GM19372 (cell line): Measurements from ENCODE around the gene PRKAG2.

Experiments used
- ATAC-seq: cut with Tn5 transposase; IDR thresholded peaks from one replicate; pipeline ENCODE4 v1.9.1; 2021; ENCODE audit warnings: mild to moderate bottlenecking, low read depth, moderate library complexity; ENCODE audit not compliant: unreplicated experiment

PRKAG2 gene

DNA sequence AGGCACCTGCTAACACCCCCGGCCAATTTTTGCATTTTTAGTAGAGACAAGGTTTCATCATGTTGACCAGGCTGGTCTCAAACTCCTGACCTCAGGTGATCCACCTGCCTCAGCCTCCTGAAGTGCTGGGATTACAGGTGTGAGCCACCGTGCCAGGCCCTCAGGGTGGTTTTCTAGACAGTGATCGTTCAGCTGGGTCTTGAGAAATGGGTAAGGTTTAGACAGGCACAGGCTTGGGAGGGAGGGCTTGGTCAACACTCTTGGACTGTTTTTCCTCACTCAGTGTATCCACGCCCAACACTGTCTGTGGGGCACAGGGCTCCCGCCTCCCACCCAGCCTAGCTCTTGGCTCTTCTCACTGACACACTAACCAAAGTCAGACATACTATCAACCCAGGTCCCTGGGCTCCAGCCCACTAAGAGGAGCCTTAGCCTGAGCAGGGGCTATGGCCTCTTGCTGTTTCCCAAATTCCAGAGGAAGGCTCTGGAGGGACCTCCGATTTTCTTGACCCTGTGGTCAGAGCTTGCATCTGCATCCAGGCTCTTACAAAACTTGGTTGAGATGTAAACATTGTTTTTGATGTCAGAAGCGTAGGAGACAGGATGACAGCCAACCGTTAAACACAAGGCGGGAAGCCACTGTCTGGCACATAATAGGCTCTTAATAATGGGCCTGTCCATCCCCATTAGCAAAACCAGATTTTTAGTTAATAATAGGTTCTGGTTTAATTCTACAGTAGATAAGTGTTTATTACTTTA lies 143.9 kb downstream of the PRKAG2 start:
- ATAC-seq, result no peak

GRCh38 chr7:151732292-151732691 lies 144.6 kb downstream of the PRKAG2 start:
- ATAC-seq, result no peak

DNA sequence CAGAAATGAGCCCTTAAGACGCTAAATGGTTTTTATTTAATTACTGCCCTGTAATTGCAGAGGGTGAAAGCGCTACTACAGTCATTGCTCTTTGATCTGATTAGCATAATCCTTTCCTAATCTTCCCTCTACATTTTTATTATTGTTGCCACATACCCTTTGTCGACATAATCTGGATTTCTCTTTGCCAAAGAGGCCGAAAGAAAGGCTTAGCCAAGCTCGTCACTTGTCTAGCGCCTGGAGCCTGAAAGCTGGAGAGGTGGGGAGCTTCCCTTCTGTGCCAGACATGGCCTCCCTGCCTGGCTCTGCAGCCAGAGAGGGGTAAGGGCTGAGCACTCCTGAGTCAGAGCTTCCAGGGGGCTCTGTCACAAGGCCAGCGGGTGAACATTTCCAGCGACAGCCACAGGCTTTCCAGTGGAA lies 145.9 kb downstream of the PRKAG2 start:
- no peak for ATAC-seq

DNA sequence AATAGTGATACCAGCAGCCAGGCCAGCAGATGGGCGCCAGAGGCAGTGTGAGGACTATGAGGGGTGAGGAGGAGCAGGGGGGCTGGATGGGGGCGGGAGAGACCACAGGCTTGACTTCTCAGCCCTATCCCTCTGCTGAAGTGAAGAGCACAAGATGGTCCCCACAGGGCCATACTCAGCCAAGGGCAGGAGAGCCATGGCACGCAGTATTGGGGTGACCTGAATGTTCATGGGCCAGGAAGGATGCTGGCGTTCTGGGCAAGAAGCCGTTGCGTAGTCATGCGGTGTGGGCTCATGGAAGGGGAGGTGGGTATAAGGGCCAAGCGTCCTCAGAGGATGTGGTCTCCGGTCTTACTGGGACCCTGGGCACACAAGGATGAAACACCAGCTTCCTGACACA lies 146.3 kb downstream of the PRKAG2 start:
- ATAC-seq, result no peak

- ATAC-seq, result no peak
These were observed 147.4 kb downstream of the PRKAG2 start for GRCh38 chr7:151729521-151729921.

GRCh38 chr7:151728746-151729145 lies 148.2 kb downstream of the PRKAG2 start:
- ATAC-seq, result no peak

- no peak for ATAC-seq
These were observed 148.6 kb downstream of the PRKAG2 start for GRCh38 chr7:151728286-151728660.

DNA sequence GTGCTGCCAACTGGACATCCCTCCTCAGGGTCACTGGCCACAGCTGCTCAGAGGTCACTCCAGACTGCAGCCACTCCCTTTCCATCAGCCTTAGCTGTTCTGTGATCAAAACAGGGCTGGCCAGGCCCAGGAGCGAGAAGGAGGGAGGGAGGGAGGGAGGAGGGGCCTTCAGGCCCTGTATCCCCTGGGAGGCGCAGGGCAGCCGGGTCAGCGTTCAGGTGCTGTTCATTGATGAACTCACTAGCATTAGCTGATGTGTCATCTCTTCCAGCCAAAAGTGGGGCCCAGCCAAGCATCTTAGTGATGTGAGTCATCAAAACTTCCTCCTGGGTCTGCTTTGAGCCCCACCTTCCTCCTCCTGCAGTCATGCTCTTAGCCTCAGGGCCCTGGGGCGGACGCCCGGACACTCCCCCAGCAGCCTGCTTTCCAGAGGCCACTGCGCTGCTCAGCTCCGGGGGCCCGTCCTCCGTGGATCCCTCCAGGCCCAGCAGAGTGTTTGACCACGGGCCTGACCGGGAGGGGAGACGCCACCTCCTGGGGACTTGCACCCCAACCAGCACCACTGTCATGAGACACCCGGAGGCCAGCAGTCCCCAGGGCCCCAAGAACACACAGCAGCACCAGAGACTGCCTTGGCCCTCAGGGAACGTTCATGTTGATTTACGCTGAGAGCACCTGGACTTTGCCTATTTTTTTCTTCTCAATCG lies 149.2 kb downstream of the PRKAG2 start:
- no peak for ATAC-seq

DNA sequence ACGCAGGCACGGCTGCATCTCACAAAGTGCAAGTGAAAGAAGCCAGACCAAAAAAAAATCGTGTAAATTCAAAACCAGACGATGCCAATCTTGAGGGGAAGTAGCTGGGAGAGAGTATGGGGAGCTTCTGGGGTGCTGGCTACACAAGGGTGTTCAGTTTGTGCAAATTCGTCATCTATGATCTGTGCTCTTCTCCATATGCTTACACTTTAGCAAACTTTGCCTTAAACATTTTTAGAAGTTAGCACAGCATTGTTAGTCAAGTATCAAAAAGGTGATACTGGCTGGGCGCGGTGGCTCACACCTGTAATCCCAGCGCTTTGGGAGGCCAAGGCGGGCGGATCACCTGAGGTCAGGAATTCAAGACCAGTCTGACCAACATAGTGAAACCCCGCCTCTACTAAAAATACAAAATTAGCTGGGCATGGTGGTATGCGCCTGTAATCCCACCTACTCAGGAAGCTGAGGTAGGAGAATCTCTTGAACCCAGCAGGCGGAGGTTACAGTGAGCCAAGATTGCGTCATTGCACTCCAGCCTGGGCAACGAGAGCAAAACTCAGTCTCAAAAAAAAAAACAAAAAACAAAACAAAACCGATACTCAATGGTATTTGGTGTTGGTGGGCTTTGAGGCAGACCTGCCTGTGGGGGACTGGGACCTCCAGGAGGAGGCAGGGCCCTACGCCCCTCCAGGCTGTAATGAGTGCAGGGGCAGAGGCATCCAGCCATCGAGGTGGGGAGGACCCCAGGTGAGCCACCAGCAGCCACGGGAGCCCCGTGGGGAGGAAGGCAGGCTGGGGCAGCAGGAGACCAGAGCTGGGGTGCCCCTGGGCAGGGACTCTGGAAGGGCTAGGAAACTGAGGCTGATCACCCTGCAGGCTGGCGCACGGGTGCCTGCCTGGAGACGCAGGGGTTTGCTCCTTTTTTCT lies 150.0 kb downstream of the PRKAG2 start:
- ATAC-seq, result no peak

- ATAC-seq, result no peak
These were observed 150.9 kb downstream of the PRKAG2 start for GRCh38 chr7:151725844-151726651.

GRCh38 chr7:151724920-151725584 lies 151.9 kb downstream of the PRKAG2 start:
- ATAC-seq, result no peak

- ATAC-seq, result no peak
These were observed 152.5 kb downstream of the PRKAG2 start for GRCh38 chr7:151724250-151724915.

DNA sequence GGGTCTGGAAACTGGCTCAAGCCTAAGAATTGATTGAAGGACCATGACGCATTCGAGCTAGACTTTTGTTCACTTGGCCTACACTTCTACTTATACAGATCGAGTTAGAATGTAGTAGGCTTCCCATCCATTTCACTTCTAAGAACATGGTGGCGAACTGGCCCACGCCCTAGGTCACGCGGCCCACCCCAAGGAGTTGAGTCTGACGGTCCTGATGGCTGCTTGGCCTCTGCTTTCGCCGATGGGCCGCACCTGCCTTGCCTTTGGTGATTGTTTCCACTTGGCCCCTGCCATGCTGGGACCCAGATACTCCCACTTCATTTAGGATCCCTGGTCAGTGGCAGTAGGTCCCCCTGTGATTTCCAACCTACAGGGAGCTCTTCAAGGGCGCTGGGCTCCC lies 153.6 kb downstream of the PRKAG2 start:
- ATAC-seq, result no peak

DNA sequence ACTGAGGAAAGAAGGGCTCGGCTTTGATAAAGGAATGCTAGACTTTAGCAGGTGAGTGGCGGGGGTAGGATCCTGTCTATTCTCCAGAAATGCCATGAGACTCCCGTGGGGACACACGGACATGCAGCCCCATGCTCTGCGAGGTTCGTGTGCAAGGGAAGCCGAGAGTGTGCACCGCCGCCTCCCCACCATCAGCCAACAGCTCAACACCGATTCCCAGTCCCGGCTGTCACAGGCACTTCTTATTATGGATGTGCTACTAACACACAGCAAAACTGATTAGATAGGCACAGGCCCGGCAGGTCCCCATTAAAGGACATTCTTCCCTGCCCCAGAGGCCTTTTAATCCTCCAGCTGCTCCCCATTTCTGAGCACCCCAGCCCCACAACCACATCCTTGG lies 154.4 kb downstream of the PRKAG2 start:
- ATAC-seq, result no peak

GRCh38 chr7:151721694-151722093 lies 155.2 kb downstream of the PRKAG2 start:
- ATAC-seq, result no peak

DNA sequence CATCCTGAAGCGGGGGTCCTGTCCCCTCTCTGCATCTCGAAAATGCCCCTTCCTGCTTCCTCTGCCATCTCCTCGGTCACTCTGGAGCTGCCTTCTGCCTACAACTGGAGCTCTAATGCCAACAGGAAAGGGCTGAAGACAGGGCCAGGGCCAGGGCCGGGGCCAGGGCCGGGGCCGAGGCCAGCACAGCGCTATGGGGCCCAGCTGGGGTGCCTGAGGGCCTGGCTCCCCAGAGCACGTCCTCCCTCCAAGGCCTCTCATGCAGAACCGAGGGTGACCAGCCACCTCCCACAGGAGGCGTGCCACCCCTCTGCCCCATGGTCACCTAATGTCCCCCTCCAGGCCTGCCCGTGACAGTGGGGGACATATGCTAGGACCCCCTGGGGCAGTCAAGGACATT lies 155.7 kb downstream of the PRKAG2 start:
- ATAC-seq, result no peak

DNA sequence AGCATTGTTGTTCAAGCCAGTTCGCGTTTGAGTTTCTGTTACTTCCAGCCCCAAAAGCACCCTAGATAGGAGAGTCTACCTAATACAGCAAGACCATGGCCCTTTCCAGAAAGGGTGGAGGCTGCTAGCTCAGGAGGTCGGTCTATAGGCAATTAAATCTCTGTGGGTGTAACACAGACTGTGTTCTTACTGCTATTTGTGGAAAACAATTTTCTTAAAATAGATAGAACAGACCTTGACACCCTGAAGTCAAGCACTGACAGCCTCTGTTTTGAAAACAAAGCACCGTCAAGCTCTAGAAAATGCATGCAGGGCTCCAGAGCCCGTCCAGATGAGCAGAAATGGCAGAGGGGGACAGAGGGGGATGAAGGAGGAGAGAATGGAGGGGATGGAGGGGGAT lies 156.6 kb downstream of the PRKAG2 start:
- ATAC-seq, result no peak

DNA sequence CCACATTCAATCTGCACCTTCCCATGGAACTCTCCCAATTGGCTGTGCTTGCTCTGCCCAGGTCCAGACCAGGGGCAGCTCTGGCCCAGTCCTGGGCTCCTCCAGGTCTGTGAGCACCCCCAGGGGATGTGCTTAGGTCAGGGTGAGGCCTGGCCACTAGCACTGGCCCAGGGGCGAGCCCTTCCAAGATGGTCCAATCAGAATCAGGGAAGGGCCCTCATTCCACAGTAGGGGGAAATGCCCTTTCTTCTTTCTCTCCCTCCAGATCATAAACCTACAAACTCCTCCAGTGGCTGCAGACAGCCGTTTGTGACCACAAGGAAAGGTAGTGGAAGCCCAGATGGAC lies 157.0 kb downstream of the PRKAG2 start:
- ATAC-seq, result no peak
